Suprapubic skin (tissue), 4 donors: ENCODE results near the gene RCAN2.

ENCODE experiments used
- EP300 ChIP-seq: sonication (generic); formaldehyde crosslinking; IDR thresholded peaks from one replicate; pipeline ENCODE4 v1.6.1; 2017; ENCODE audit warnings: antibody characterized with exemption
- POLR2A ChIP-seq, 2 donors: fragments of 450-650 bp; IDR thresholded peaks; one replicate each; pipeline ENCODE4 v1.6.1; 2017; ENCODE audit warnings: antibody characterized with exemption in 2 of 2, mild to moderate bottlenecking in 2 of 2, moderate library complexity in 2 of 2
- POLR2AphosphoS5 ChIP-seq, 3 donors: sonication (generic); formaldehyde crosslinking; IDR thresholded peaks; one replicate each; pipeline ENCODE4 v1.6.1; 2017; ENCODE audit warnings: antibody characterized with exemption in 3 of 3
- TF ChIP-seq, protein P1 (sequence below), 2 donors: fragments of 200-600 bp in 1 of 2; fragments of 450-650 bp in 1 of 2; sonication (generic) in 1 of 2; IDR thresholded peaks; one replicate each; pipeline ENCODE4 v1.5.1; 2016 to 2019; ENCODE audit warnings: antibody characterized with exemption in 2 of 2, mild to moderate bottlenecking in 1 of 2, moderate library complexity in 1 of 2

DNA sequence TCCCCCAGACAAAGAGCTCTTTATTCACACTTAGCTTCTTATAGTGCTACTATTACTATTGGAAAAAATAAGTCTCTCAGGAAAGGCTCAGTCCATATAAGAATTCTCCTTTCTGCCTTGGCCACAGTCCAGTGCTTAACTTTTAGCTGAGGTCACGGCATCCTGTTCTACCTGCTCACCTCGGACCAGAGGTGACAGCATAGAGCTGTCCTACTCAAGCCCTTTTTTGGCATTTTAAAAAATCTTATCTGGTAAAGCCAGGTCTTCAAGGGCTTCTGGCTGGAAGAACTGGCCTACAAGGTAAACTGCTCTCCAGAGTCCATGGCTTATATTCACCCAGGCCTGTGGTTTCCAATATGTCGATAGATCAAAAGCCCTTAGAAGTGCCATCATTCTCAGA, 109.7 kb downstream of the RCAN2 start:
- TF ChIP-seq, protein P1, sequence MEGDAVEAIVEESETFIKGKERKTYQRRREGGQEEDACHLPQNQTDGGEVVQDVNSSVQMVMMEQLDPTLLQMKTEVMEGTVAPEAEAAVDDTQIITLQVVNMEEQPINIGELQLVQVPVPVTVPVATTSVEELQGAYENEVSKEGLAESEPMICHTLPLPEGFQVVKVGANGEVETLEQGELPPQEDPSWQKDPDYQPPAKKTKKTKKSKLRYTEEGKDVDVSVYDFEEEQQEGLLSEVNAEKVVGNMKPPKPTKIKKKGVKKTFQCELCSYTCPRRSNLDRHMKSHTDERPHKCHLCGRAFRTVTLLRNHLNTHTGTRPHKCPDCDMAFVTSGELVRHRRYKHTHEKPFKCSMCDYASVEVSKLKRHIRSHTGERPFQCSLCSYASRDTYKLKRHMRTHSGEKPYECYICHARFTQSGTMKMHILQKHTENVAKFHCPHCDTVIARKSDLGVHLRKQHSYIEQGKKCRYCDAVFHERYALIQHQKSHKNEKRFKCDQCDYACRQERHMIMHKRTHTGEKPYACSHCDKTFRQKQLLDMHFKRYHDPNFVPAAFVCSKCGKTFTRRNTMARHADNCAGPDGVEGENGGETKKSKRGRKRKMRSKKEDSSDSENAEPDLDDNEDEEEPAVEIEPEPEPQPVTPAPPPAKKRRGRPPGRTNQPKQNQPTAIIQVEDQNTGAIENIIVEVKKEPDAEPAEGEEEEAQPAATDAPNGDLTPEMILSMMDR (IDR thresholded peaks at IDR 0.05) = no peak
- TF ChIP-seq EP300 (no peak), POLR2A (IDR thresholded peaks at IDR 0.05) (no peak), POLR2AphosphoS5 (IDR thresholded peaks at IDR 0.05) (no peak)
